Glomerular endothelial cell (primary cell): ENCODE data around the gene HACD2. TPM values are rescaled to one million over a fixed set of nuclear protein-coding genes. Genes with fewer than 3 reads are reported as not detected.
"Not testable (repeated sequence)": the region's sequence is repeated elsewhere in the genome, so short reads cannot be mapped to it uniquely, and the experiment has no call there.

Experiments used
- DNase-seq: peaks from one replicate; pipeline ENCODE4 v3.0.0-alpha.2; 2011; ENCODE audit warnings: low read depth, low spot score; ENCODE audit errors: extremely low read depth
- total RNA-seq: library from RNA; depleted of rRNA; stranded (reverse); fragments of >200 nt; gene quantifications from 2 replicates; pipeline ENCODE4 v1.2.3, GENCODE V29; 2015

The HACD2 gene
- total RNA-seq, 1 donor from 2014 or later, result 19.5 TPM

DNA sequence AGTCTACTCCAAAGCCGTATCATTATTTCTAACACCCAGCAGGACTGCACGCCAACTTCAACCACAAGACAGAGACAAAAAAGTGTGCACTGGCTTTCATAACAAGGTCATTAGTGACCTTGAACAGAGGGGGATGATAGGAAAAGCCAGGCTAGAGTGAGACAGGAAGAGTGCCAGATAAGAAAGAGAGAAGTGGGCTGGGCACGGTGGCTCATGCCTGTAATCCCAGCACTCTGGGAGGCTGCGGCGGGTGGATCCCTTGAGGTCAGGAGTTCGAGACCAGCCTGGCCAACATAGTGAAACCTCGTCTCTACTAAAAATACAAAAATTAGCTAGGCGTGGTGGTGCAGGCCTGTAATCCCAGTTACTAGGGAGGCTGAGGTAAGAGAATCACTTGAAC is 97.8 kb downstream of the HACD2 start:
- not testable (repeated sequence) for DNase-seq

DNA sequence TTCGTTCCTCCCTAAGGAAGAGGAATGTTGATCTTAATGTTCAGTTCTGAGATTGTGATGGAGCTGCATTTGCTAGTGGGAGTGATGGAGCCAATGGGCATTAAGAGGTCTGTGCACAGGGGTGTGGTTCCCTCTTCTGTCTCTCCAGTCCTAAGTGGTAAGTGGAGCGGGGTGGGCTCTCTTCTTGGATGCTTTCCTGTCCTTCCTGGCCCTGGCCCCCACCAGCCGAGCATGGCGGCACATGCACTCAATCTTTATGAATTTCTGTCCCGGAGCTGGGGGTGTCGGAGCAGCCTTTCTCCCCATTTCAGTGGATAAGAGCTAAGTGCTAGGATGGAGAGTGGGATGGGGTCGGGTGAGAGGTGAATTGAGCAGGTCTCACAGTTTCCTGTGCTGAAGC is 98.4 kb downstream of the HACD2 start:
- no peak for DNase-seq

DNA sequence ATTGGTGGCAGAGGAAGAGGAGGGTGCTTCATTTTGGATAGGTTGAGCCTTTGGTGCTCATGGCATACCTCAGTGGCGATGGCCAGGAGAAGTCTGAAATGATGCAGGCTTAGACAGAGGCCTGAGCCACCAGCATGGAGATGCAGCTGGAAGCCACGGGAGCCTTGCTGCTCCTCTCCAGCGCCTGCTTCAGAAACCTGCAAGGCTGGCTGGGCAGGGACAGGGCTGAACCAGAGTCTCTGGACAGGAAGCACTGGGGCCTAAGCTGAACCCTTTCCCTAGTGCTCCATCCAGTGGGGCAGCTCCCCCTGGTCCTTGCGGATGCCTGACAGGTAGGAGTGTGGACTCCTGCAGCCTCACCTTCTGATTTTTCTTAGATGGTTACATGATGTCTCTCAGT is 99.3 kb downstream of the HACD2 start:
- no peak for DNase-seq

- DNase-seq, result no peak
Observed at GRCh38 chr3:123483146-123483545, 101.7 kb downstream of the HACD2 start.

DNA sequence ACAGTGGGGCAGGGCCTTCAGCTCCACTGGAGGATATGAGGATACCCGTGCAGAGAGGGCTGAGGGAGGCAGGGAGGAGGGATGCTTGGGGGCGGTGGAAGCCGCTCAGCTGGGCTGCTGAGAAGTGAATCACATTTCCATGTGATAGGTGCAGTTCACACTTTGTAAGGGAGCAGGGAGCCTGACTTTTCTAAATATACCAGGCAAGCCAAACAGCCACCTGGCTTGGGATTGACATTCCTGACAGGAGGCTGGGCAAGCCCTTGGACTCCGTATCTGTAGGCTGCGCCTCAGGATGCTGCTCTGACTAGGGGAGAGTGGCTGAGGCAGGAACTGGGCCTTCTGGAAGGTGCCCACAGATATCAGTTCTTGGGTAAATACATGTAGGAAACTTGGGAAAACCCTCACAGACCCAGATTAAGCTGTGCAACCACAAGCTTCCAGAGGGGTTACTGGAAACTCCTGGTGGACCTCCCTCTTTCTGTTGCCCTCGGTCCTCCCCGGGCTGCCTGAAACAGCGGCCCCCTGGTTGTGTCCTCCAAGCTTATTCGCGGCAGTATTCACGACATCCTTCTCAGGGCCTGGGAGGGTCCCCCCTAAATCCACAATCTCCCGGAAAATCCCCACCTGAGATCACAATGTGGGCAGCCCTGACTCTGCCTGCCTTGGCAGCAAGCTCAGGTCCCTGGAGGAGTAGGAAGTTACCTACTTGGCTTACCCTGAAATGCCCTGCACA is 103.0 kb downstream of the HACD2 start:
- no peak for DNase-seq

DNA sequence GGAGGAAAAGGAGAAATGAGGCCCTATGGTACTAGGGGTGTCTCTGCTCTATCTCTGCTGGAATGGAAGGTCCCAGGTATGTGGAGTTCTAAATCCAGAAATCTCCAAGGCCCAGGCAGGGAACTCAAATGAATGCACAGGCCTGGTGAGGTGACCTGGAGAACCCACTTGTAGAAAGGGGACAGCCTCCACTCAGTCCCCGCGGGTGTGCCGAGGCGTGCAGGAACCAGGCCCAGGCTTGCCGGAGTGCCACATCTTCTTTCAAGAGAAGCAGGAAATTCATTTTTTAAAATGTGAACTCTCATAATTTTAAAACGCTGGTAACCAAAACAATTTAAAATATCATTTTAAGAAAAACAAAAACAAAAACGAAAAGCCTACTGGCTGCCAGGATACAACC is 103.8 kb downstream of the HACD2 start:
- no peak for DNase-seq

DNA sequence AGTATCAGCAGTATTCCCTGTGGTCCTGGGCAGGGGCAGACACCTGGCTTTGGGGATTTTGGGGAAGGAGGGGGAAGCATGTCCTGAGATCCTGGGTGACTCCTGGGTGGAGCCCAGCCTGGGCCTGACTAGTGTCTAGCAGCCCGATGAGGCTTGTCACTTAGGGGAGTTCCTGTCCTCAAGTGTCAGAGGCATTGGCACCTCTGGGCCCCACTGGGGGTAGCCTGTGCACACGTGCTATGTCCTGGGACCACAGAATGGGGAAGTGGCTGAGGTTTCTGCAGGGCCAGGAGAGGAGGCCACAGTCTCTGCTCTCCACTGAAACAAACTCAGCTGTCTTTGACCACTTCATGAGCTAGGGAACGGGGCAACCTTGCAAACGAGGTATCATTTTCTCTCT is 104.4 kb downstream of the HACD2 start:
- no peak for DNase-seq

DNA sequence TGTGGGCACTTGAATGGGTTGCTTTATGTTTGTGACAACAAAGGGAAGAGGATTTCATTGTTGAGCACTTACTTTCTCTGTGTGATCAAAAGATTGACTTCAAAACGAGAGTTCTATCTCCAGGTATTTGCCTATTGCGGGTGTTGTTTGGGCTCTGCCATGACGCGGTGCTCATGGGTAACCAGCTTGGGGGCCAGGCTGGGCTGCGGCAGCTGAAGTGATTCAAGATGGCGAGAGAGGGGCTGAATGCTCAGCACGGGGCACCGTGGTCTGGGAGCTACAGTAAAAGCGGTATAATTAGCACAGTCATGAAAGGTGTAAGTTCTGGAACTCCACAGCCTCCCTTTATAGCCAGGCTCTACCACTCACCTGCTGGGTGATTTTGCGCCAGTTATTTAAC is 105.0 kb downstream of the HACD2 start:
- DNase-seq, result no peak

DNA sequence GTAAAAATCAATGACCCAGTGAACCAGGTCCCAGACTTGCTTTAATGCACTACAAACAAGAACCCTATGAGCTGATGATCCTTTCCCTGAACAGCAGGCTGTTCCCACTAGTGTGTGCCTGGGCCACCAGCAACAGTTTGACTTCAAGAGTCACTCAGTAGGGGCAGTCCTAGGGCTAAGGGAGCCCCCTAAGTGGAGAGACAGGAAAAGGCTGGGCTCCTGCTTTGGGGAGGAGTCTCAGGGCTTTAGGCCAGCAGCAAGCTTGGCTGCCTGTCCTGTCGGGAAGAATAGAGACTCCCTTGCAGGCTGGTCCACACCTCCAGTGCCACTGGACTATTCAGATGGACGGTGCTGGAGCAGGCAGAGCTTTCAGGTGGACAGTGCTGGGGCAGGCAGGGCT is 106.5 kb downstream of the HACD2 start:
- DNase-seq, result no peak

- DNase-seq, result no peak
Observed at GRCh38 chr3:123476967-123477750, 107.7 kb downstream of the HACD2 start.

- DNase-seq, result no peak
Observed at GRCh38 chr3:123475786-123476185, 109.1 kb downstream of the HACD2 start.

DNA sequence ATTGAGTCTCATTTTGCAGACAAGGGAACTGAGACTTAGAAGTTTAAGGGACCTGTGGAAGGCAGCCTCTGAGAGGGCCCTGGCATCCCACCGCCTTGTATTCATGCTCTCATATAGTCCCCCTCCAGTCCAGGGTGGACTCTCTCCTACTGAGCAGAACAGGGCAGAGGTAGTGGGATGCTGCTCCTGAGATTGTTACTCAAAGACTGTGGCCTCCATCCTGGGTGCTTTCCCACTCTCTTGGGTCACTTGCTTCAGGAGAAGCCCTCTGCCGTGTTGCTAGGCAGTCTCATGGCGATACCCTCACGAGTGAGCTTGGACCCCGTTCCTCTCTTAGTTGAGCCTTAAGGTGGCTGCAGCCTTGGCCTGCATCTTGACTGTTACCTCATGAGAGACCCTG is 113.7 kb downstream of the HACD2 start:
- DNase-seq, result no peak

DNA sequence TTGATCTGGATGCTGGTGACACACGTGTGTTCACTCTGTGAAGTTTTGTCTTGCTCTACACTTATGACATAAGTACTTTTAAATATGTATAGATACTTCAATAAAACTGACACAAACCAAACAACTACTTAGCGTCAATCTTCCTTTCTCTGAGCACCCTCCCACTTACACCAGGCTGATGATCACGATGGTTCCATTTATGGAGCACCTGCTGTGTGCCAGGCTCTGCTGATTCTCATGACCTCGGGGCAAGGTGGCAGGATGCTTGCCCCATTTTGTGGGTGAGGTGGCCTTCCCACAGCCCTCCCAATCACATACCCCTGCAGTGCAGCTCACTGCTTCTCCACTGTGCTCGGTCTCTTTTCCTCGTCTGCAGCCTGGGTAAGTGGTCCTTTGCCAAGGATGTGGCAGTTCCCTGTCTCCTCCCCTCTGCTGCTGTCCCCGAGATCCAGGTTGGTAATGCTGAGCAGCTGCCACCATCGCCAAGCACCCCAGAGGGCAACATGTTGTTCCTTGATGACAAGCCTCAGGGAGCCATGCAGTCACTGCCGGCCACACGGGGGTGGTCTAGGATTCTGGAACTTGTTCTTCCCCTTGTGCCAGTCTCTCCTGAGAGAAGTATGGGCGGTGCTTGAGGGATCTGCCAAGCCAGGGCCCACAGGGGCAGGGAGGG is 115.4 kb downstream of the HACD2 start:
- no peak for DNase-seq

GRCh38 chr3:123467046-123467445 is 117.8 kb downstream of the HACD2 start:
- DNase-seq, result no peak

- DNase-seq, result no peak
Observed at GRCh38 chr3:123464211-123464610, 120.6 kb downstream of the HACD2 start.

- no peak for DNase-seq
Observed at GRCh38 chr3:123459862-123460261, 125.0 kb downstream of the HACD2 start.

- DNase-seq, result no peak
Observed at GRCh38 chr3:123458255-123458654, 126.6 kb downstream of the HACD2 start.

DNA sequence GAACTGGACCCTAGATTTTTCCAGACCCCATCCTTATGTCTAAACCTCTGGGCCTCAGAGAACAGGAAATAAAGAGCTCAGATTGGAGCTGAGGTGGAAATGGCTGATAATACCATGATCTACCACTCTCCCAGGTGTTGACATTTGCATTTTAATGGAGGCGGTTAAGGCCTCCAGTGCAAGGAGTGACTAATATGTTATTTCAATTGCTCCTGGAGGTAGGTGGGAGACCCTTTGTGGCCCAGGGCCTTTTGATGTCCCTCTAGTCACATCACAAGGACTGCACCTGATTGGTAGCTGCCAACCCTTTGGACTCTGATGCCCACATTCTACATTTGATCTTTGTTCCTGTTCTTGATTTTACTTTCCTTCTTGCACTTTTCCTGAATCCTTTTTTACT is 127.0 kb downstream of the HACD2 start:
- no peak for DNase-seq

DNA sequence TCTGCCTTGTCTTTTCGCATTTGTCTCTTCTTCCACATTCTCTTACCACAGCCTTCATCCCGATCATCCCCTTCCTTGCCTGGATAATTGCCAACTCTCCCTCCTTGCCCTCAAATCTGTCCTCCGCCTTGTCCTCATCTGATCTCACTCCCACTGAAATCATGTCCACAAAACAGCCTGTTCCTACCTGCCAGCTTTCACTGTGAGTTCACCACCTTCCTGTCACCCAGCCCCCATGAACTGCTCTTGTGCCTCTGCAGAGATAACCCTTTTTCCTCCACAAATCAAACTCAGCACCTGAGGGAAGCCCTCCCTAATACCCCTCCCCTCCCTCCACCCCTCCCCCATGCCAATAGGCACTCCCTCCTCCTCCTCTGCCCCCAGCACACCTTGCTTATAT is 131.2 kb downstream of the HACD2 start:
- DNase-seq, result no peak

GRCh38 chr3:123451186-123451585 is 133.7 kb downstream of the HACD2 start:
- DNase-seq, result no peak

DNA sequence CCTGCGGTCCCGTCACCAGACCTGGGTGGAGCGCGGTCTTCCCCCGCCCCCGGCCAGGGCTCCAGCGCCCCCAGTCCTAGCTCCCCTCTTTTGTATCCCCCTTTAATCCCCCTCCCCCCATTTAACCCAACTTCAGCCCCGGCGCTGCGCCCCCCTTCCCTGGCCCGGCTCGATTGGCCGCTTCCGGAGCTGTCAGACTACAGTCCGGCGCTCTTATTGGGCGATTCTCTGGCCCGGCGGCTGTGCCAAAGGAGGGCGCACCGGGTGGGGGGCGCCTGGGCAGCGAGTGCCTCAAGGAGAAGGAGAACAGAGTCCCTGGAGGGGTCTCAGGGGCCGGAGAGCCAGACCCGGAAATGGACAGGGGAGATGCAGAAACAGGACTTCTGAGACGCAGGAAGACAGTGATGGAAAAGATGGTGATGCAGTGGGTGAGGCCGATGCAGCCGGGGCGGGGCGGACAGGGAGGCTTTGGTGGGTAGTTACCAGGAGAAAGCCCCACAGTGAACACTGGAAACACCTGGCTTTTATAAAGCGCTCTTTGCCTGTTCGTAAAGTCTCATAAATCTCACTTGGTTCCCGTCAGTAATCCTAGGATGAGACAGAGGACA is 134.8 kb downstream of the HACD2 start:
- no peak for DNase-seq
